HepG2 (cell line): ENCODE data around the gene ANTXR1. TPM values are rescaled to one million over a fixed set of nuclear protein-coding genes. Genes with fewer than 3 reads are reported as not detected.

Experiments used
- GATA4 ChIP-seq: sonication (generic); IDR thresholded peaks from 2 replicates; pipeline ENCODE4 v1.6.1; 2016; ENCODE audit warnings: antibody characterized with exemption, low read depth, borderline replicate concordance
- IRF2 ChIP-seq: IDR thresholded peaks from 2 replicates; pipeline ENCODE4 v1.6.1; 2018; ENCODE audit warnings: missing genetic modification reagents, missing compliant biosample characterization
- IRF9 ChIP-seq: sonication (generic); formaldehyde crosslinking; IDR thresholded peaks from 2 replicates; pipeline ENCODE4 v1.8.0; 2022; ENCODE audit warnings: missing genetic modification reagents, mild to moderate bottlenecking, borderline replicate concordance
- MAZ ChIP-seq, 2 experiments: sonication (generic) in 1 of 2; formaldehyde crosslinking in 1 of 2; IDR thresholded peaks; 2 replicates each; pipeline versions ENCODE4 v1.5.0 to v1.6.1; 2012 to 2020; ENCODE audit warnings: low read depth in 2 of 2, mild to moderate bottlenecking in 2 of 2, borderline replicate concordance in 1 of 2, improper control_type of control experiment in 1 of 2, low read length in 1 of 2, missing genetic modification reagents in 1 of 2, moderate library complexity in 1 of 2
- MBD4 ChIP-seq: IDR thresholded peaks from 2 replicates; pipeline ENCODE4 v1.6.1; 2012; ENCODE audit warnings: low read length, inconsistent platforms, borderline replicate concordance
- MIXL1 ChIP-seq: IDR thresholded peaks from 2 replicates; pipeline ENCODE4 v1.6.1; 2016
- SMC3 ChIP-seq: IDR thresholded peaks from 2 replicates; pipeline ENCODE4 v1.6.1; 2011; ENCODE audit warnings: low read length, improper control_type of control experiment
- SNRNP70 ChIP-seq: fragments of 200-400 bp; formaldehyde crosslinking; IDR thresholded peaks from 2 replicates; pipeline ENCODE4 v1.6.1; 2017; ENCODE audit warnings: mild to moderate bottlenecking, low read depth, low read length, moderate library complexity
- SOX13 ChIP-seq, 3 experiments: fragments of 450-650 bp in 1 of 3; sonication (generic) in 1 of 3; formaldehyde crosslinking in 1 of 3; IDR thresholded peaks in 2 of 3; conservative IDR thresholded peaks in 1 of 3; 2 replicates each; pipeline versions ENCODE4 v1.5.0 to v1.6.1; 2016 to 2020; ENCODE audit warnings: antibody characterized with exemption in 1 of 3, mild to moderate bottlenecking in 1 of 3, missing compliant biosample characterization in 1 of 3, missing genetic modification reagents in 1 of 3, moderate library complexity in 1 of 3
- THAP11 ChIP-seq: IDR thresholded peaks from 2 replicates; pipeline ENCODE4 v1.6.1; 2016; ENCODE audit warnings: missing biosample characterization, missing genetic modification reagents
- YEATS4 ChIP-seq: sonication (generic); formaldehyde crosslinking; IDR thresholded peaks from 2 replicates; pipeline ENCODE4 v1.4.0; 2020; ENCODE audit warnings: missing genetic modification reagents, borderline replicate concordance
- ZBTB7B ChIP-seq: sonication (generic); formaldehyde crosslinking; IDR thresholded peaks from 2 replicates; pipeline ENCODE4 v1.4.0; 2020; ENCODE audit warnings: missing genetic modification reagents
- ZMYM4 ChIP-seq: sonication (generic); formaldehyde crosslinking; IDR thresholded peaks from 2 replicates; pipeline ENCODE4 v1.8.1; 2023; ENCODE audit warnings: mild to moderate bottlenecking, missing genetic modification reagents
- ZNF142 ChIP-seq: sonication (generic); formaldehyde crosslinking; IDR thresholded peaks from 2 replicates; pipeline ENCODE4 v1.4.0; 2020; ENCODE audit warnings: missing genetic modification reagents
- ZNF792 ChIP-seq: IDR thresholded peaks from 2 replicates; pipeline ENCODE4 v1.6.1; 2016
- polyA plus RNA-seq, 8 experiments: library from polyadenylated mRNA; depleted of rRNA in 3 of 8; stranded (reverse) in 7 of 8; unstranded in 1 of 8; fragments of >200 nt; fragmentation: Illumina TruSeq in 4 of 8; extraction: Trizol in 4 of 8; gene quantifications; 2 replicates each; pipeline versions ENCODE4 v1.2.1 to v1.2.3, GENCODE V29; 2011 to 2016; ENCODE audit warnings: low read depth in 4 of 8, missing spikeins in 1 of 8, mixed read lengths in 1 of 8; ENCODE audit not compliant: insufficient read depth in 1 of 8
- total RNA-seq, 5 experiments: library from RNA; depleted of rRNA; stranded (reverse); fragments of >200 nt; fragmentation: Illumina TruSeq; extraction: Trizol; gene quantifications; 2 replicates each; pipeline ENCODE4 v1.2.3, GENCODE V29; 2016; ENCODE audit warnings: low read depth in 1 of 5
- TF ChIP-seq, protein P1 (sequence below): IDR thresholded peaks from 2 replicates; pipeline ENCODE4 v1.6.1; 2016; ENCODE audit warnings: low read depth
- TF ChIP-seq, protein P2 (sequence below): sonication (generic); formaldehyde crosslinking; IDR thresholded peaks from 2 replicates; pipeline ENCODE4 v1.4.0; 2020; ENCODE audit warnings: missing genetic modification reagents
- TF ChIP-seq, protein P3 (sequence below): IDR thresholded peaks from 2 replicates; pipeline ENCODE4 v1.6.1; 2016; ENCODE audit warnings: missing genetic modification reagents, missing compliant biosample characterization

The ANTXR1 gene
- total and polyA plus RNA-seq, 2 of the 13 experiments (the other 11 are each of a cell fraction or from before 2014, with no cell fraction given): 4.5 to 12.7 TPM

DNA sequence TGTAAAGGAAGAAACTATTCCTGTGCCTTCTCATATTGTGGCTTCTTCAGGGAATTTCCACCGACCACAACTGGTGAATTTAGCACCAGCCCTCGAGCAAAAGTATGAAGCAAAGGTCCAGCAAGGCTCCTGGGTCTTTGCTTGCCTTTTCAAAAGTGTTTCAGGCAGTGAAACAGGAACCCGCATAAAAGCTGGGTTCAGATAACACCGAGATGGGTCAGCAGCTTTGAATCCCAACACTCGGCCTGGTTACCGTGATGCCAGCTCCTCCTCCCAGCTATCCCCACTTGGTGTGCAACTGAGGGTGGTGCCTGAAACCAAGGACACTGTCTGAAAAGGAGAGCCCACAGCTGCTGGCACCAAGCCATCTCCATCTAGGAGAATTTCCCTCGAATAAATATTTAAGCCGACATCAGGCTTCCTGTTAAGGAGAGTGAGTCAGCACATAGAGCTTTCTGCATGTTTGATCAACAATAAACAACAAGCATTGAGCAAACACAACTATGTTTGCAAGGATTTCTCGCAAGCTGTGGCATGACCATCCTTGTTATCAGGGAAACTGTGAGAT, 69.5 kb downstream of the ANTXR1 start (continued):
- TF ChIP-seq ZBTB7B: peak; percentile 38; the same call in 1 of the 2 replicates
- no peak for TF ChIP-seq SMC3
- 0 out of 2 replicates have a peak, but pooled peaks have one; percentile 23 for TF ChIP-seq GATA4
- TF ChIP-seq IRF2 (CRISPR knock-in tag): peak; percentile 57
- TF ChIP-seq ZMYM4: peak; percentile 59; the same call in 1 of the 2 replicates
- TF ChIP-seq ZNF142 (CRISPR knock-in tag): 0 out of 2 replicates have a peak, but pooled peaks have one; percentile 22
- TF ChIP-seq MIXL1: no peak
- TF ChIP-seq, protein P1, sequence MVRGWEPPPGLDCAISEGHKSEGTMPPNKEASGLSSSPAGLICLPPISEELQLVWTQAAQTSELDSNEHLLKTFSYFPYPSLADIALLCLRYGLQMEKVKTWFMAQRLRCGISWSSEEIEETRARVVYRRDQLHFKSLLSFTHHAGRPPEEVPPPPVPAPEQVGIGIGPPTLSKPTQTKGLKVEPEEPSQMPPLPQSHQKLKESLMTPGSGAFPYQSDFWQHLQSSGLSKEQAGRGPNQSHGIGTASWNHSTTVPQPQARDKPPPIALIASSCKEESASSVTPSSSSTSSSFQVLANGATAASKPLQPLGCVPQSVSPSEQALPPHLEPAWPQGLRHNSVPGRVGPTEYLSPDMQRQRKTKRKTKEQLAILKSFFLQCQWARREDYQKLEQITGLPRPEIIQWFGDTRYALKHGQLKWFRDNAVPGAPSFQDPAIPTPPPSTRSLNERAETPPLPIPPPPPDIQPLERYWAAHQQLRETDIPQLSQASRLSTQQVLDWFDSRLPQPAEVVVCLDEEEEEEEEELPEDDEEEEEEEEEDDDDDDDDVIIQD (CRISPR knock-in tag): peak; percentile 96
- TF ChIP-seq, protein P2, sequence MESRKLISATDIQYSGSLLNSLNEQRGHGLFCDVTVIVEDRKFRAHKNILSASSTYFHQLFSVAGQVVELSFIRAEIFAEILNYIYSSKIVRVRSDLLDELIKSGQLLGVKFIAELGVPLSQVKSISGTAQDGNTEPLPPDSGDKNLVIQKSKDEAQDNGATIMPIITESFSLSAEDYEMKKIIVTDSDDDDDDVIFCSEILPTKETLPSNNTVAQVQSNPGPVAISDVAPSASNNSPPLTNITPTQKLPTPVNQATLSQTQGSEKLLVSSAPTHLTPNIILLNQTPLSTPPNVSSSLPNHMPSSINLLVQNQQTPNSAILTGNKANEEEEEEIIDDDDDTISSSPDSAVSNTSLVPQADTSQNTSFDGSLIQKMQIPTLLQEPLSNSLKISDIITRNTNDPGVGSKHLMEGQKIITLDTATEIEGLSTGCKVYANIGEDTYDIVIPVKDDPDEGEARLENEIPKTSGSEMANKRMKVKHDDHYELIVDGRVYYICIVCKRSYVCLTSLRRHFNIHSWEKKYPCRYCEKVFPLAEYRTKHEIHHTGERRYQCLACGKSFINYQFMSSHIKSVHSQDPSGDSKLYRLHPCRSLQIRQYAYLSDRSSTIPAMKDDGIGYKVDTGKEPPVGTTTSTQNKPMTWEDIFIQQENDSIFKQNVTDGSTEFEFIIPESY (CRISPR knock-in tag): peak; percentile 43; the same call in 1 of the 2 replicates
- TF ChIP-seq SNRNP70: no peak
- no peak for TF ChIP-seq MAZ (IDR thresholded peaks at IDR 0.05; ENCODE audit: borderline replicate concordance, low read depth, low read length)
- 0 out of 2 replicates have a peak, but pooled peaks have one; percentile 36 for TF ChIP-seq MAZ (CRISPR knock-in tag; IDR thresholded peaks at IDR 0.05; ENCODE audit: low read depth)
- TF ChIP-seq THAP11 (CRISPR knock-in tag): peak; percentile 72
- TF ChIP-seq MBD4: peak; percentile 56; the same call in 1 of the 2 replicates
- 0 out of 2 replicates have a peak, but pooled peaks have one; percentile 38 for TF ChIP-seq YEATS4 (CRISPR knock-in tag)
- peak; percentile 30; the same call in 1 of the 2 replicates for TF ChIP-seq ZNF792 (CRISPR knock-in tag)
- TF ChIP-seq, protein P3, sequence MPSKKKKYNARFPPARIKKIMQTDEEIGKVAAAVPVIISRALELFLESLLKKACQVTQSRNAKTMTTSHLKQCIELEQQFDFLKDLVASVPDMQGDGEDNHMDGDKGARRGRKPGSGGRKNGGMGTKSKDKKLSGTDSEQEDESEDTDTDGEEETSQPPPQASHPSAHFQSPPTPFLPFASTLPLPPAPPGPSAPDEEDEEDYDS: peak; percentile 25; the same call in 1 of the 2 replicates
- no peak for TF ChIP-seq IRF9 (CRISPR knock-in tag)
- no peak for TF ChIP-seq SOX13 (IDR thresholded peaks at IDR 0.05)
- TF ChIP-seq SOX13 (CRISPR knock-in tag; conservative IDR thresholded peaks at IDR 0.05 in 1 of 2, IDR thresholded peaks at IDR 0.05 in 1 of 2): peak in 1 of 2 experiments; percentile 74; a peak in 2 of 4 replicates
